K562 (cell line): ENCODE results near the gene SCN1A. TPM values are rescaled to one million over a fixed set of nuclear protein-coding genes. Genes with fewer than 3 reads are reported as not detected.

Experiments
- ATAC-seq: fragments of 200-7000 bp; cut with Tn5 transposase; 3 replicates; pipeline ENCODE4 v1.9.1; 2020; ENCODE audit warnings: moderate library complexity
- BruUV-seq: library from RNA; stranded (reverse); fragments of 400-500 nt; replicated peaks from 2 replicates; lab custom pipeline; 2021; lab: Mats Ljungman, UMichigan
- CTCF ChIA-PET: fragments of 300-600 bp; formaldehyde crosslinking; extraction: SDS; loops from one replicate; lab custom pipeline; 2021; ENCODE audit warnings: low intra/inter-chr PET ratio; lab: Yijun Ruan, JAX
- POLR2A ChIA-PET: fragments of 300-600, 350-650 bp; sonication (Branson Sonifier 250); formaldehyde crosslinking; extraction: SDS; loops from one replicate; lab custom pipeline; 2021; ENCODE audit warnings: antibody characterized with exemption, inconsistent platforms; lab: Yijun Ruan, JAX
- DNase-seq, 4 experiments: peaks; one replicate each; pipeline versions ENCODE4 v3.0.0 to v3.0.0-alpha.2; 2011 to 2018; ENCODE audit warnings: low spot score in 3 of 4, mixed read lengths in 3 of 4; ENCODE audit errors: extremely low read depth in 1 of 4
- FAIRE-seq: peaks from 2 replicates; lab custom pipeline; 2011; peaks lifted over from hg19 to GRCh38; lab: Jason Lieb, UNC
- H2AFZ ChIP-seq: 2 replicates; pipeline ENCODE4 v1.6.0; 2011; ENCODE audit warnings: low read depth, low read length, control low read depth, inconsistent platforms
- H3K27ac ChIP-seq: fragments of 200-600 bp; 3 replicates; pipeline ENCODE4 v1.8.0; 2011; ENCODE audit warnings: low read depth, mild to moderate bottlenecking, control low read depth, inconsistent platforms, low read length, moderate library complexity, mixed read lengths; ENCODE audit errors: extremely low read depth
- H3K27me3 ChIP-seq, 2 experiments: fragments of 300-600 bp in 1 of 2; 2 replicates in 1 of 2; 3 replicates in 1 of 2; pipeline versions ENCODE4 v1.6.0 to v1.8.0; 2011; ENCODE audit warnings: inconsistent platforms in 2 of 2, low read length in 2 of 2, mild to moderate bottlenecking in 1 of 2, mixed read lengths in 1 of 2, moderate library complexity in 1 of 2; ENCODE audit not compliant: control insufficient read depth in 2 of 2, insufficient read depth in 2 of 2
- H3K36me3 ChIP-seq: fragments of 300-600 bp; 3 replicates; pipeline ENCODE4 v1.8.0; 2011; ENCODE audit warnings: mild to moderate bottlenecking, low read length, inconsistent platforms; ENCODE audit not compliant: control insufficient read depth, insufficient read depth
- H3K4me1 ChIP-seq, 2 experiments: fragments of 200-600 bp in 1 of 2; replicated peaks in 1 of 2; 2 replicates in 1 of 2; 3 replicates in 1 of 2; pipeline versions ENCODE4 v1.5.1 to v1.8.0; 2011; ENCODE audit warnings: inconsistent platforms in 2 of 2, low read length in 2 of 2, mild to moderate bottlenecking in 1 of 2, mixed read lengths in 1 of 2, moderate library complexity in 1 of 2; ENCODE audit not compliant: control insufficient read depth in 2 of 2, insufficient read depth in 2 of 2
- H3K4me2 ChIP-seq: 2 replicates; pipeline ENCODE4 v1.6.1; 2011; ENCODE audit warnings: low read length, control low read depth, inconsistent platforms, mixed read lengths; ENCODE audit not compliant: insufficient read depth
- H3K4me3 ChIP-seq: fragments of 200-600 bp; sonication (generic), shearing (Covaris generic); 2 replicates; pipeline ENCODE4 v1.5.1; 2016; ENCODE audit warnings: control low read depth, inconsistent platforms
- H3K79me2 ChIP-seq: fragments of 200-600 bp; 3 replicates; pipeline ENCODE4 v1.8.0; 2011; ENCODE audit warnings: low read length, inconsistent platforms; ENCODE audit not compliant: control insufficient read depth, insufficient read depth
- H3K9ac ChIP-seq, 2 experiments: 2 replicates each; pipeline versions ENCODE4 v1.6.0 to v1.6.1; 2011; ENCODE audit warnings: low read depth in 2 of 2, low read length in 2 of 2, control low read depth in 1 of 2, inconsistent platforms in 1 of 2, mild to moderate bottlenecking in 1 of 2, mixed read lengths in 1 of 2; ENCODE audit not compliant: insufficient read depth in 1 of 2
- H3K9me1 ChIP-seq: one replicate; pipeline ENCODE4 v1.6.0; 2011; ENCODE audit warnings: inconsistent platforms, mild to moderate bottlenecking, low read length, moderate library complexity; ENCODE audit not compliant: control insufficient read depth, insufficient read depth
- H3K9me3 ChIP-seq: replicated peaks from 2 replicates; pipeline ENCODE4 v1.5.1; 2011; ENCODE audit warnings: low read depth, low read length, inconsistent platforms; ENCODE audit not compliant: control insufficient read depth, insufficient read depth
- H4K20me1 ChIP-seq: replicated peaks from 2 replicates; pipeline ENCODE4 v1.6.1; 2011; ENCODE audit warnings: low read length, inconsistent platforms, mixed read lengths; ENCODE audit not compliant: control insufficient read depth, insufficient read depth
- NFE2L1 ChIP-seq: fragments of 450-650 bp; IDR thresholded peaks from 2 replicates; pipeline ENCODE4 v1.6.1; 2016; ENCODE audit warnings: missing genetic modification characterization, low read depth, mild to moderate bottlenecking, missing compliant biosample characterization, moderate library complexity, borderline replicate concordance
- ZFX ChIP-seq: sonication (generic); formaldehyde crosslinking; IDR thresholded peaks from 2 replicates; pipeline ENCODE4 v1.8.0; 2022; ENCODE audit warnings: mild to moderate bottlenecking, missing genetic modification reagents, moderate library complexity
- ZNF347 ChIP-seq: fragments of 450-650 bp; formaldehyde crosslinking; IDR thresholded peaks from 2 replicates; pipeline ENCODE4 v1.4.0; 2020; ENCODE audit warnings: low read depth, mild to moderate bottlenecking, moderate library complexity
- WGBS: fragments of 100-300 bp; shearing (Covaris generic); methylation state at CpG from one replicate; pipeline ENCODE4 v1.1.6; 2016; ENCODE audit warnings: low coverage, mixed read lengths; ENCODE audit not compliant: insufficient coverage; ENCODE audit errors: missing lambda C conversion rate; 5-methylcytosine and 5-hydroxymethylcytosine counted together
- in situ Hi-C: fragments of 300-500 bp; cut with MboI; formaldehyde crosslinking; loops from 4 replicates; pipeline ENCODE4 v1.15.0; 2018; ENCODE audit warnings: inconsistent platforms, mixed read lengths
- intact Hi-C: fragments of 100-400 bp; cut with micrococcal nuclease; formaldehyde crosslinking; loops from 2 replicates; pipeline ENCODE4 v1.14.2; 2022
- polyA plus RNA-seq, 8 experiments: library from polyadenylated mRNA; depleted of rRNA in 4 of 8; stranded (reverse) in 5 of 8; unstranded in 3 of 8; fragments of >200 nt; fragmentation: Nextera tagmentation in 2 of 8; fragmentation: Illumina TruSeq in 1 of 8; extraction: Ambion mirVana in 2 of 8; extraction: Trizol in 1 of 8; gene quantifications; 2 replicates each; pipeline versions ENCODE4 v1.2.1 to v1.2.3, GENCODE V29; 2011 to 2014; ENCODE audit warnings: inconsistent platforms in 1 of 8, missing spikeins in 1 of 8
- total RNA-seq, 7 experiments: library from RNA; depleted of rRNA in 6 of 7; stranded (reverse); fragments of >200 nt in 6 of 7; fragmentation: Illumina TruSeq in 2 of 7; extraction: Trizol in 2 of 7; gene quantifications; 2 replicates each; pipeline versions ENCODE4 v1.2.1 to v1.2.3, GENCODE V29; 2011 to 2021; ENCODE audit warnings: low replicate concordance in 1 of 7
- TF ChIP-seq, protein P1 (sequence below): fragments of 450-650 bp; formaldehyde crosslinking; conservative IDR thresholded peaks from 2 replicates; pipeline ENCODE4 v1.4.0; 2022; ENCODE audit warnings: mild to moderate bottlenecking, missing genetic modification characterization
- TF ChIP-seq, protein P2 (sequence below): fragments of 450-650 bp; formaldehyde crosslinking; IDR thresholded peaks from 2 replicates; pipeline ENCODE4 v1.4.0; 2022; ENCODE audit warnings: missing genetic modification characterization
- TF ChIP-seq, protein P3 (sequence below): fragments of 450-650 bp; IDR thresholded peaks from 2 replicates; pipeline ENCODE4 v1.6.1; 2018; ENCODE audit not compliant: partially characterized antibody
- TF ChIP-seq, protein P4 (sequence below): sonication (generic); formaldehyde crosslinking; IDR thresholded peaks from 2 replicates; pipeline ENCODE4 v1.8.0; 2023; ENCODE audit warnings: mild to moderate bottlenecking, missing genetic modification reagents

SCN1A gene
- total and polyA plus RNA-seq, 9 of the 15 experiments (the other 6 are each of a cell fraction or from before 2014, with no cell fraction given): not detected

DNA sequence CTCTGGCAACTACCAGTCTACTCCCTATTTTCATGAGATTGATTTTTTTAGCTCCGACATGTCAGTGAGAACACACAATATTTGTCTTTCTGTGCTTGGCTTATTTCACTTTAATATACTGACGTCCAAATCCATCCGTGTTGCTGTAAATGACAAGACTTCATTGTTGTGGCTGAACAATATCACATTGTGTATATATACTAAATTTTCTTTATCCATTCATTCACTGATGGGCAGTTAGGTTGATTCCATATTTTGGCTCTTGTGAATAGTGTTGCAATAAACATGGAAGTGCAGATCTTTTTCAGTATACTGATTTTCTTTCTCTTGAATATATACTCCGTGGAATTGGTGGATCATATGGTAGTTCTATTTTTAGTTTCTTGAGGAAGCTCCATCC, 168.4 kb downstream of the SCN1A start:
- H2AFZ ChIP-seq: no peak overlapping the region
- no TSS peak for BruUV-seq
- H4K20me1 ChIP-seq: no peaks in the 10 kb centered on the region
- intact Hi-C loops: loop anchor here (10.0 kb wide), 1 partner anchor 465 kb away; no protein-coding TSS in a partner anchor
- ATAC-seq: no peak
- no peaks in the 10 kb centered on the region for H3K27me3 ChIP-seq
- H3K4me1 ChIP-seq: peaks cover 0 to 8% of the 10 kb centered on the region in 2 experiments; a peak in 3 of 5 replicates
- POLR2A ChIA-PET: no interaction called here
- FAIRE-seq: no peak
- no peaks in the 10 kb centered on the region for H3K79me2 ChIP-seq
- TF ChIP-seq NFE2L1 (tag) (no peak), ZFX (CRISPR knock-in tag) (no peak), ZNF347 (no peak)
- TF ChIP-seq, protein P1, sequence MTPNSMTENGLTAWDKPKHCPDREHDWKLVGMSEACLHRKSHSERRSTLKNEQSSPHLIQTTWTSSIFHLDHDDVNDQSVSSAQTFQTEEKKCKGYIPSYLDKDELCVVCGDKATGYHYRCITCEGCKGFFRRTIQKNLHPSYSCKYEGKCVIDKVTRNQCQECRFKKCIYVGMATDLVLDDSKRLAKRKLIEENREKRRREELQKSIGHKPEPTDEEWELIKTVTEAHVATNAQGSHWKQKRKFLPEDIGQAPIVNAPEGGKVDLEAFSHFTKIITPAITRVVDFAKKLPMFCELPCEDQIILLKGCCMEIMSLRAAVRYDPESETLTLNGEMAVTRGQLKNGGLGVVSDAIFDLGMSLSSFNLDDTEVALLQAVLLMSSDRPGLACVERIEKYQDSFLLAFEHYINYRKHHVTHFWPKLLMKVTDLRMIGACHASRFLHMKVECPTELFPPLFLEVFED: no peak
- TF ChIP-seq, protein P2, sequence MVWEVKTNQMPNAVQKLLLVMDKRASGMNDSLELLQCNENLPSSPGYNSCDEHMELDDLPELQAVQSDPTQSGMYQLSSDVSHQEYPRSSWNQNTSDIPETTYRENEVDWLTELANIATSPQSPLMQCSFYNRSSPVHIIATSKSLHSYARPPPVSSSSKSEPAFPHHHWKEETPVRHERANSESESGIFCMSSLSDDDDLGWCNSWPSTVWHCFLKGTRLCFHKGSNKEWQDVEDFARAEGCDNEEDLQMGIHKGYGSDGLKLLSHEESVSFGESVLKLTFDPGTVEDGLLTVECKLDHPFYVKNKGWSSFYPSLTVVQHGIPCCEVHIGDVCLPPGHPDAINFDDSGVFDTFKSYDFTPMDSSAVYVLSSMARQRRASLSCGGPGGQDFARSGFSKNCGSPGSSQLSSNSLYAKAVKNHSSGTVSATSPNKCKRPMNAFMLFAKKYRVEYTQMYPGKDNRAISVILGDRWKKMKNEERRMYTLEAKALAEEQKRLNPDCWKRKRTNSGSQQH: no peak
- TF ChIP-seq, protein P3, sequence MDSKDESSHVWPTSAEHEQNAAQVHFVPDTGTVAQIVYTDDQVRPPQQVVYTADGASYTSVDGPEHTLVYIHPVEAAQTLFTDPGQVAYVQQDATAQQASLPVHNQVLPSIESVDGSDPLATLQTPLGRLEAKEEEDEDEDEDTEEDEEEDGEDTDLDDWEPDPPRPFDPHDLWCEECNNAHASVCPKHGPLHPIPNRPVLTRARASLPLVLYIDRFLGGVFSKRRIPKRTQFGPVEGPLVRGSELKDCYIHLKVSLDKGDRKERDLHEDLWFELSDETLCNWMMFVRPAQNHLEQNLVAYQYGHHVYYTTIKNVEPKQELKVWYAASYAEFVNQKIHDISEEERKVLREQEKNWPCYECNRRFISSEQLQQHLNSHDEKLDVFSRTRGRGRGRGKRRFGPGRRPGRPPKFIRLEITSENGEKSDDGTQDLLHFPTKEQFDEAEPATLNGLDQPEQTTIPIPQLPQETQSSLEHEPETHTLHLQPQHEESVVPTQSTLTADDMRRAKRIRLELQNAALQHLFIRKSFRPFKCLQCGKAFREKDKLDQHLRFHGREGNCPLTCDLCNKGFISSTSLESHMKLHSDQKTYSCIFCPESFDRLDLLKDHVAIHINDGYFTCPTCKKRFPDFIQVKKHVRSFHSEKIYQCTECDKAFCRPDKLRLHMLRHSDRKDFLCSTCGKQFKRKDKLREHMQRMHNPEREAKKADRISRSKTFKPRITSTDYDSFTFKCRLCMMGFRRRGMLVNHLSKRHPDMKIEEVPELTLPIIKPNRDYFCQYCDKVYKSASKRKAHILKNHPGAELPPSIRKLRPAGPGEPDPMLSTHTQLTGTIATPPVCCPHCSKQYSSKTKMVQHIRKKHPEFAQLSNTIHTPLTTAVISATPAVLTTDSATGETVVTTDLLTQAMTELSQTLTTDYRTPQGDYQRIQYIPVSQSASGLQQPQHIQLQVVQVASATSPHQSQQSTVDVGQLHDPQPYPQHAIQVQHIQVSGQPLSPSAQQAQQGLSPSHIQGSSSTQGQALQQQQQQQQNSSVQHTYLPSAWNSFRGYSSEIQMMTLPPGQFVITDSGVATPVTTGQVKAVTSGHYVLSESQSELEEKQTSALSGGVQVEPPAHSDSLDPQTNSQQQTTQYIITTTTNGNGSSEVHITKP: no peak
- TF ChIP-seq, protein P4, sequence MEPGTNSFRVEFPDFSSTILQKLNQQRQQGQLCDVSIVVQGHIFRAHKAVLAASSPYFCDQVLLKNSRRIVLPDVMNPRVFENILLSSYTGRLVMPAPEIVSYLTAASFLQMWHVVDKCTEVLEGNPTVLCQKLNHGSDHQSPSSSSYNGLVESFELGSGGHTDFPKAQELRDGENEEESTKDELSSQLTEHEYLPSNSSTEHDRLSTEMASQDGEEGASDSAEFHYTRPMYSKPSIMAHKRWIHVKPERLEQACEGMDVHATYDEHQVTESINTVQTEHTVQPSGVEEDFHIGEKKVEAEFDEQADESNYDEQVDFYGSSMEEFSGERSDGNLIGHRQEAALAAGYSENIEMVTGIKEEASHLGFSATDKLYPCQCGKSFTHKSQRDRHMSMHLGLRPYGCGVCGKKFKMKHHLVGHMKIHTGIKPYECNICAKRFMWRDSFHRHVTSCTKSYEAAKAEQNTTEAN (CRISPR knock-in tag): no peak
- in situ Hi-C loops: no loop called here
- CTCF ChIA-PET: no interaction called here
- no peaks in the 10 kb centered on the region for H3K36me3 ChIP-seq
- no peaks in the 10 kb centered on the region for H3K9me1 ChIP-seq
- 2% methylated on average over 4 of the region's 4 CpGs for WGBS
- no peak for DNase-seq
- H3K27ac ChIP-seq: no peak overlapping the region
- H3K4me2 ChIP-seq: no peak overlapping the region
- H3K9ac ChIP-seq: no peak overlapping the region
- no peaks in the 10 kb centered on the region for H3K9me3 ChIP-seq
- H3K4me3 ChIP-seq: no peak overlapping the region
